Neural progenitor cell (in vitro differentiated cells): ENCODE measurements around the gene BICDL1.

ENCODE experiments used
- EZH2 ChIP-seq: fragments of 200-600 bp; sonication (generic); IDR thresholded peaks from 2 replicates; pipeline ENCODE4 v1.6.1; 2017; ENCODE audit warnings: antibody characterized with exemption, mild to moderate bottlenecking, moderate library complexity
- TF ChIP-seq, protein P1 (sequence below): fragments of 200-600 bp; sonication (generic); IDR thresholded peaks from 2 replicates; pipeline ENCODE4 v1.5.1; 2017; ENCODE audit warnings: antibody characterized with exemption, mild to moderate bottlenecking

DNA sequence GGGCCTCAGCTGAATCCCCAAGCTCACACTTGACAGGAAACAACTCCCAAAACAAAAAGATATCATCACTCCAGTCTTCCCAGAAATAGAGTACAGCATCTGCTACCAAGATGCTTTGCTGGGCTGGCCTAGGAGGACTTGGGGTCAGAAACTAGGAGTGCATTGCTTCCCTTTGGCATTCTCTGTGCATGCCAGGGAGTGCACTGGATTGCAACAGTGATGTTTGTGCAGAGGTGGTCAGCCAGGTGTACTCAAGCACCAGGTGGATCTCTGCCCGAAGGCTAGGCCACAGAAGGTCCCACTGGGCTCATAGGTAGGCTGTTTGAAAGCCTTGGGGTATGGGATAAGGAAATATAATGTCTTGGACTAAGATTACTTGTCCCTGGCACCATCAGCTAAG, 76.4 kb downstream of the BICDL1 start:
- TF ChIP-seq, protein P1, sequence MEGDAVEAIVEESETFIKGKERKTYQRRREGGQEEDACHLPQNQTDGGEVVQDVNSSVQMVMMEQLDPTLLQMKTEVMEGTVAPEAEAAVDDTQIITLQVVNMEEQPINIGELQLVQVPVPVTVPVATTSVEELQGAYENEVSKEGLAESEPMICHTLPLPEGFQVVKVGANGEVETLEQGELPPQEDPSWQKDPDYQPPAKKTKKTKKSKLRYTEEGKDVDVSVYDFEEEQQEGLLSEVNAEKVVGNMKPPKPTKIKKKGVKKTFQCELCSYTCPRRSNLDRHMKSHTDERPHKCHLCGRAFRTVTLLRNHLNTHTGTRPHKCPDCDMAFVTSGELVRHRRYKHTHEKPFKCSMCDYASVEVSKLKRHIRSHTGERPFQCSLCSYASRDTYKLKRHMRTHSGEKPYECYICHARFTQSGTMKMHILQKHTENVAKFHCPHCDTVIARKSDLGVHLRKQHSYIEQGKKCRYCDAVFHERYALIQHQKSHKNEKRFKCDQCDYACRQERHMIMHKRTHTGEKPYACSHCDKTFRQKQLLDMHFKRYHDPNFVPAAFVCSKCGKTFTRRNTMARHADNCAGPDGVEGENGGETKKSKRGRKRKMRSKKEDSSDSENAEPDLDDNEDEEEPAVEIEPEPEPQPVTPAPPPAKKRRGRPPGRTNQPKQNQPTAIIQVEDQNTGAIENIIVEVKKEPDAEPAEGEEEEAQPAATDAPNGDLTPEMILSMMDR = no peak
- no peak for TF ChIP-seq EZH2
